ENCODE results near the gene RBCK1. TPM values are rescaled to one million over a fixed set of nuclear protein-coding genes. Genes with fewer than 3 reads are reported as not detected.

RBCK1 gene
- total RNA-seq, 1 experiment from 2014 or later: 115 TPM

GRCh38 chr20:480044-480443 is 71.9 kb downstream of the RBCK1 start:
- ATAC-seq (no peak), DNase-seq (no peak)
- intact Hi-C loops (cut with micrococcal nuclease): no loop called here
- H3K36me3 ChIP-seq (ENCODE audit: low read depth, low read length): peaks cover 46% of the 10 kb centered on the region; the same call in 1 of the 2 replicates
- H3K9me2 ChIP-seq (replicated peaks; ENCODE audit: low read length): no peaks in the 10 kb centered on the region
- no peak overlapping the region for H3K4me3 ChIP-seq (ENCODE audit: low read length)
- POLR2A ChIA-PET (ENCODE audit: unreplicated experiment): no interaction called here
- no peaks in the 10 kb centered on the region for H3F3A ChIP-seq (ENCODE audit: low read length, unreplicated experiment)
- no peak overlapping the region for H3K27ac ChIP-seq (ENCODE audit: low read length)
- no peaks in the 10 kb centered on the region for H4K20me1 ChIP-seq (ENCODE audit: low read length)
- no peak overlapping the region for H3K4me2 ChIP-seq (ENCODE audit: low read length)
- no peaks in the 10 kb centered on the region for H3K4me1 ChIP-seq (ENCODE audit: insufficient read depth, low read length)
- no peak for TF ChIP-seq EZH2 (IDR thresholded peaks at IDR 0.05; ENCODE audit: low read length, unreplicated experiment)
- TF ChIP-seq CTCF (conservative IDR thresholded peaks at IDR 0.05; ENCODE audit: low read depth, low read length): no peak
- no peak for TF ChIP-seq EZH2phosphoT487 (IDR thresholded peaks at IDR 0.05; ENCODE audit: borderline replicate concordance, low read length)
- no peak overlapping the region for H2AFZ ChIP-seq (ENCODE audit: low read length)
- no peaks in the 10 kb centered on the region for H3K9me3 ChIP-seq (ENCODE audit: low read length)
- H3K9ac ChIP-seq (ENCODE audit: low read length): no peak overlapping the region
- no peaks in the 10 kb centered on the region for H3K79me2 ChIP-seq (ENCODE audit: low read length)
- H3K27me3 ChIP-seq (ENCODE audit: low read length): no peaks in the 10 kb centered on the region
- CTCF ChIA-PET: interaction anchor here (0.7 kb wide), 1 partner anchor 48 kb away, joined by 7 read pairs; no protein-coding TSS in a partner anchor
- BruUV-seq (replicated peaks): no TSS peak

DNA sequence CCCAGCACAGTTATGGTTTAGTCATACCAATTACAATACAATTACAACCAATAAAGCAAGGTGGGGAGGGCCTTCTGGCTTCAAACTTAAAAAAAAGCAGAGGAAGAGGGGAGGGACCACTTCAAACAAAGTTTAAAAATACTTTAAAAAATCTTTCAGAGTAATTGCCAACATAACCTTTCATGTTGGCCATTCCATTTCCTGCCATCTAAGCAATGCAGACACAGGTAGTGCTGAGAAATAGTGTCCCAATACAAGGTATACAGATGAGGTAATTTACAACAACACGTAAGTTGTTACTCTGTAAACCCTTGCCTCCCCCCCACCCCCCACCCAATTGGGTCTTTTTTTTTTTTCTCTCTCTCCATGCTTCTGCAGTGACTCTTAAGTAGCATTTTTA is 73.1 kb downstream of the RBCK1 start:
- Histone ChIP-seq H3K79me2 (ENCODE audit: low read length) (no peaks in the 10 kb centered on the region), H3K36me3 (ENCODE audit: low read depth, low read length) (peaks cover 56% of the 10 kb centered on the region; the same call in 1 of the 2 replicates), H3K9me3 (ENCODE audit: low read length) (no peaks in the 10 kb centered on the region), H3K9ac (ENCODE audit: low read length) (no peak overlapping the region), H3K4me3 (ENCODE audit: low read length) (no peak overlapping the region), H3K9me2 (replicated peaks; ENCODE audit: low read length) (no peaks in the 10 kb centered on the region), H3K27me3 (ENCODE audit: low read length) (no peaks in the 10 kb centered on the region), H3F3A (ENCODE audit: low read length, unreplicated experiment) (no peaks in the 10 kb centered on the region), H3K4me2 (ENCODE audit: low read length) (no peak overlapping the region), H4K20me1 (ENCODE audit: low read length) (no peaks in the 10 kb centered on the region), H3K27ac (ENCODE audit: low read length) (no peak overlapping the region), H3K4me1 (ENCODE audit: insufficient read depth, low read length) (no peaks in the 10 kb centered on the region), H2AFZ (ENCODE audit: low read length) (no peak overlapping the region)
- peak; percentile 12; the same call in 1 of the 2 replicates for ATAC-seq
- POLR2A ChIA-PET (ENCODE audit: unreplicated experiment): no interaction called here
- CTCF ChIA-PET: no interaction called here
- TF ChIP-seq EZH2phosphoT487 (IDR thresholded peaks at IDR 0.05; ENCODE audit: borderline replicate concordance, low read length): no peak
- TF ChIP-seq EZH2 (IDR thresholded peaks at IDR 0.05; ENCODE audit: low read length, unreplicated experiment): no peak
- no TSS peak for BruUV-seq (replicated peaks)
- intact Hi-C loops (cut with micrococcal nuclease): no loop called here
- DNase-seq: no peak

Other genes starting within 250 kb of the RBCK1 start
- gene DEFB128, start 218.6 kb upstream of the RBCK1 start, total RNA-seq (2014; rRNA removed): not detected in 2 replicates
- not detected in 2 replicates for gene DEFB129, start 181.0 kb upstream of the RBCK1 start, total RNA-seq (2014; rRNA removed)
- gene DEFB132, start 150.6 kb upstream of the RBCK1 start, total RNA-seq (2014; rRNA removed): not detected in 2 replicates
- gene C20orf96, start 117.5 kb upstream of the RBCK1 start, total RNA-seq (2014; rRNA removed): 3.4 and 5.0 TPM in 2 replicates
- 18.5 and 21.5 TPM in 2 replicates for gene ZCCHC3, start 110.7 kb upstream of the RBCK1 start, total RNA-seq (2014; rRNA removed)
- 13.8 and 18.7 TPM in 2 replicates for gene SOX12, start 82.7 kb upstream of the RBCK1 start, total RNA-seq (2014; rRNA removed)
- 50.7 and 55.7 TPM in 2 replicates for gene NRSN2, start 61.2 kb upstream of the RBCK1 start, total RNA-seq (2014; rRNA removed)
- gene TRIB3, start 27.5 kb upstream of the RBCK1 start, total RNA-seq (2014; rRNA removed): 160 and 193 TPM in 2 replicates
- gene TBC1D20, start 54.2 kb downstream of the RBCK1 start, total RNA-seq (2014; rRNA removed): 24.2 and 26.3 TPM in 2 replicates
- 147 and 161 TPM in 2 replicates for gene CSNK2A1, start 135.5 kb downstream of the RBCK1 start, total RNA-seq (2014; rRNA removed)
- 0.40 and 0.98 TPM in 2 replicates for gene TCF15, start 202.0 kb downstream of the RBCK1 start, total RNA-seq (2014; rRNA removed)
- gene SRXN1, start 244.9 kb downstream of the RBCK1 start, total RNA-seq (2014; rRNA removed): 99.3 and 105 TPM in 2 replicates